HG03196 (cell line): ENCODE results near the gene TMEM151B.

ENCODE experiments used
- ATAC-seq: cut with Tn5 transposase; IDR thresholded peaks from one replicate; pipeline ENCODE4 v1.9.1; 2021; ENCODE audit not compliant: unreplicated experiment

TMEM151B gene

DNA sequence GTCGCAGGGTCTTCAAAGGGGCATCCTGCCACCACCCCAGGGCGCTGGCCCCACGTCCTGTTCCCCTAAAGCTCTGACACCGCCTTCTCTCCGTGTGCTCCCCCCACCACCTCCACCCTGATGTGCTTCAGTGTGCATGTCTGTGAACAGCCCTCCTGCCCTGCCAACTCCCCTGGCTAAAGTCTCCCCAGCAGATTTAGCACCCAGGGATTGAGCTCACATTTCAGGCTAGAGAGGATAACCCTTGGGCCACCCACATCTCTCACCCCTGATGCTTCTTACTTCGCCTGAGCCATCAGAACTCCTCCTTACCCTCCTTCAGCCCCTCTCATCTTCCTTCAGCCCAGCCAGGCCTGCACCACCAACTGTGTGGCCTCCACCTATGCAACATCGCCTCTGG, 7.5 kb downstream of the TMEM151B start:
- ATAC-seq = no peak

DNA sequence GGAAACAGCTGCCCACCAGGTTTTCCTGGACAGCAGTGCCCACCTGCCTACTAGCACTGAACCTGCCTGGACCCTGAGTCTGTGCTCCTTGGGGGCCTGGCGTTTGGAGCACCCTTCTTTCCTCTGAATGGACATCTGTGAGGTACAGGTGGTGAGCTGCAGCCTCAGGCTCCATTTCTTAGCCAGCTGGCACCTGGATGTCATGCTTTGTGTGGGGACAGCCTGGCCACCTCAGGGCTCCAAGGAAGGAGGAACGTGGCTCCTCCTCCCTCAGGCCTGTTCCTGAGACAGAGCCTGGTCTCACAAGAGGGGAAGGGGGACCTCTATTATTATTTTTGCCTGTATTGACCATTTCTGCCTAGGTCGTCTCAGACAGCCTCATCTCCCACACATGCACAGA, 8.1 kb downstream of the TMEM151B start:
- ATAC-seq = no peak

DNA sequence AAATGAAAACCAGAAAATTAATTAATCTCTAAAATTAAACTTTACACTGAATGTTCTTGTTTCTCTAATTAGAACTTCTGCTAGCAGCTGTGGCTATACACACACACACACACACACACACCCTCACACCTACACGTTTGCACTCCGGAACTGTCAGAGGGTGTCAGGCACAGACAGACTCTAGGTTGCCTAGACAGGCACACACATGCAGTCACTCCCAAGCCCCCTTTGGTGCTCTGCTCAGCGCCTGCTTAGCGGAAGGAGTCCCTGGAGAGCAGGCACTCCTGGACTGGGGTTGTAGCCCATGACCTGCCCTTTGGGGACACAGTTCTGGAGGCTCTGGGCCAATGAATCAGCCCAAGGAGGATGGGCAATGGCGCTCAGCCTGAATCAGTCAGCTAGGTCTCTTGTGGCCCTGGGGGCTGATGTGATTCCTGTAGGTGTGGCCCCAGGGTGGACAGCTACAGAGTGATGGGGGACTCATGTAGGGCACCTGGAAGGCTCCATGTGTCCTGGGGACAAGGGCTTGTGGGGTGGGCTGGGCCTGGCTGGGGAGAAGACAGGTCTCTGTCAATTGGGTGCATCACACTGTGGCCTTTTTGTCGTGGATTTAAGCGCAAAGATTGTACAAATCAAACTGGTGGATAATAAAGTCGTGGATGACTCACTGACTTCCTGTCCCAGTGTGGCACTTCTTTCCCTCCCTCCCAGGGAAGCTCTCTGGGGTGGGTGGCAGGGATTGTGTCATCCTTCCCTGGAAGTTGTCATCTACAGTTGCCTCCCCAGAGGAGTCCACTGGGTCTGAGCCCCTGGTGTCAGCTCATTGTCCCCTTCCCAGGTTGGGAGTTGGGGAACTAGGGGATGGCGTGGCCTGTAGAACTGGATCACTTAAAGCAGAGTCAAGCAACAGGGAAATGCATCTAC, 8.8 kb downstream of the TMEM151B start:
- no peak for ATAC-seq

DNA sequence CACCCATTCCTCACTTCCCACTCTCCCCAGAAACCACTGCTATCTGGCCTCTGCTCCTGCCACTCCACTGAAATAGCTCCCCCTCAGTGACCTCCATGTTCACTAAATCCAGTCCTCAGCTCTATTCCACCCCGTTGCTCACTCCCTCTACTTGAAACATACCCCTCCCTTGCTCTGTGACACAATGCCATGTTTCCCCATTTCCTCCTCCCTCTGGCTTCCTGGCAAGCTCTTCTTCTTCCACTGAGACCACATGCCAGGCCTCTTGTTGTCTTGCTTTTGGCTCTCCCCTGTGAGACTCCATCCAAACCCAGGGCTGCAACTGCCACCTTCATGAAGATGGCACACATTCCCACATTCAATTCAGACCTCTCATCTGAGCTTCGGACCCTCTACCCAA, 13.9 kb downstream of the TMEM151B start:
- no peak for ATAC-seq

DNA sequence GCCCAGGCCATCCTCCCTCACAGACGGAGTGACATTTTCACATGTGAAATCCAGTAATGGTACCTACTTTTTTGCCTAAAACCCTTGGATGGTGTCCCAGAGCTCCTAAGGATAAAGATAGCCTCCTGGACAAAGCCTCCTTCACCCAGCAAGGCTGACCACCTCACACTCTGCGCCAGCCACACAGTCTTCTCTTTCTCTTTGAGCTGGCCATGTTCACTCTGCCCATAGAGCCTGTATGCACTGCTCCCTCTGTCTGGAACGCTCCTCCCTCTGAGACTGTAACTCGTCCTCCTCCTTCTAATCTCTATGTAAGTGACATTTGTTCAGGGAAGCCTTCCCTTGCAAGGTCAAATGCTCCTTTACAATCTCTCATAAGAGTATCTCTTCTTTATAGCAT, 14.6 kb downstream of the TMEM151B start:
- no peak for ATAC-seq

DNA sequence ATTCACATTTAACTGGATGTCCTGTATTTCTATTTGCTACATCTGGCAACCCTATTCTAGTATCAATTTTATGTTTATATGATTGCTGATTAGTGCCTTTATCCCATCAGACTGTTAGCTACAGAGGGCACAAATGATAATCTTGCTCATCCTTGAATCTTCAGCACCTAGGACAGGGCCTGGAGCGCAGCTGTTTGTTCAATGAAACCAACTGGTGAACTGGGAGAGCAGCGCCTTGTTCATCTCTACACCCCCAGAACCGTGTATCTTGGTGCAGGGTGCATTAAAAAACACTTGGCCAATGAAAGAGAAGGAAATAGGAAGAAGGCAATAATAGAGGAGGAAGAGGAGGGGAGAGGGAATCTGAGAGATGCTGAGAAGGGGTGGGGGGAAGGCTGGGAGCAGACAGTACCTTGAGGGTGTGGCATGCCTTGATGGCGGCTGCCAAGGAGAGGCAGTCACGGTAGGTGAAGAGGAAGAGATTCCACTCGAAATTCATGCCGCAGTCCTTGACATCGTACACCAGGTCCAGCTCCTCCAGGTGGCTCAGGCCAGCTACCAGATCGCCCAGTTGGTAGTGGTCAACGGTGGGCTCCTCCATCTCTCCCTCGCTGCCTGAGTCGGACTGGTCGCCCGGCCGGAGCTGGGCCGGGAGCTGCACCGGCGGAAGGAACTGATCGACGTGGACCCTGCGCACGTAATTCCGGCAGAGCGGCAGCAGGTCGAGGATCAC, 15.5 kb downstream of the TMEM151B start:
- no peak for ATAC-seq

DNA sequence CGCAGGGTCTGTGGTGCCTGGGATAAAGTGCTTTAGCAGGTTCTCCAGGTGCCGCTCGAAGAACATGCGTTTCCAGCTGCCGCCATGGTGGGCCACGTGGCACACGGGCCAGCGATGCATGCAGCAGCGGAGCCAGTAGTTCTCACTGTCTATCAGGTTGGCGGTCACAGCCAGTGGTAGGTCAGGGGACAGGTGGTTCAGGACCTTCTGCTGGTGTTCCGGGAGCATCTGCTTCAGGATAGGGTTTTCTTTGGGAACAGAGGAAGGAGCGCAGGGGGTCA, 16.0 kb downstream of the TMEM151B start:
- ATAC-seq = no peak

DNA sequence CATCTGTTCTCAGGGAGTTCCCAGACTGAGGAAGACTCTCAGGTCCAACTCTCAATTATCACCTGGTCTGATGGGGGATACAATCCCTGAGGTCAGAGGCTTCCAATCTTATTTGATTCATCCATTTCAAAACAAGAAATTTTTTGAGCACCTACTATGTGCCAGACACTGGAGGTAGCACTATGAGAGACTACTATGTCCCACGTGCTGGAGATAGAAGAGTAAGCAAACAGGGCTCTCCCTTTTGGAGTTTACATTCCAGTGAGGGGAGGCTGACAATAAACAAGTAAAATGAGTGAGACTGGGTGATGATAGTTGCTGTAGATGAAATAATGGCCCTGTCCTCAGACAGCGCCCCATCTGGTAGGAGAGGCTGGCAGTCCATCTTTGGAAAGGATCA, 16.5 kb downstream of the TMEM151B start:
- no peak for ATAC-seq

DNA sequence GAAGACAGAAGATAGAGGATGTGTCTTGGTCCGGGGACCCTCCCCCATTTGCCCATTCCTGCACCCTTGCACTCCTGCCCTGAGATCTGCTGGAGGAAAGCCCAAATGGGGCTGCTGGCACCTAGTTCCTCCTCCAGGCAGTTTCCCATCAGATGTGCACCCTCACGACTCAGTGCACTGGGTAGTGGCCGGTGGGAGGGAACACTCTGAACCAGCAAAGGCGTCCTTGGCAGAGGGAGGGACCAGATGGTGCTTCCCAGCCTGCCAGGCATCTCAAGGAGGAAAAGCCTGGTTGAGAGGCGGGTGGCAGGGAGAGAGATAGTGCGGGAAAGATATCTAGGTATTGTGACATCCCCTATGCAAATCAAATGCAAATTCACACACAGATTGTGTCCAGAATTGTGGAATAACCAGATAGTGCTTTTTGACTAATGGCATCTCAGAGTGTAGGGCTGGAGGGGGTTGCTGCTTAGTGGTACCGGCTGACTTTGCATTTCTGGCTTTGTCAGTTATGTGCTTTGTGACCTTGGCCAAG, 19.5 kb downstream of the TMEM151B start:
- no peak for ATAC-seq

DNA sequence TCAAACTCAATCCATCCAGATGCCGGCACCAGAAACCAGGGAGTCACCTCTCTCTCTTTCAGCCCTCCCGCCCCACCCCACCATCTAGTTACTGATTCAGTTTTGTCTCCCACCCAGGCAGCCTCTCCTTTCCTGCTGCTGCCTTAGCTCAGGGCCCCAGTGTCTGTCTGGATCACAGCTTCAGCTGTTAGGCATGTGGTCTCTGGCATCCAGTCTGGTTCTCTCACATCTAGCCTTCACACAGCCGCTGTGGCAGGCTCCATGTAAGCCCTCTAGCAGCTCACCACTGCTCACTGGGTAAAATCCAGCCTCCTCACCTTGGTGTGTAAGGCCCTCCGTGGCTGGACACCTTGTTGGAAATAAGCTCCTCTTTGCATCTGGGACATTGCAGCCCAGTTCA, 21.6 kb downstream of the TMEM151B start:
- ATAC-seq = no peak

DNA sequence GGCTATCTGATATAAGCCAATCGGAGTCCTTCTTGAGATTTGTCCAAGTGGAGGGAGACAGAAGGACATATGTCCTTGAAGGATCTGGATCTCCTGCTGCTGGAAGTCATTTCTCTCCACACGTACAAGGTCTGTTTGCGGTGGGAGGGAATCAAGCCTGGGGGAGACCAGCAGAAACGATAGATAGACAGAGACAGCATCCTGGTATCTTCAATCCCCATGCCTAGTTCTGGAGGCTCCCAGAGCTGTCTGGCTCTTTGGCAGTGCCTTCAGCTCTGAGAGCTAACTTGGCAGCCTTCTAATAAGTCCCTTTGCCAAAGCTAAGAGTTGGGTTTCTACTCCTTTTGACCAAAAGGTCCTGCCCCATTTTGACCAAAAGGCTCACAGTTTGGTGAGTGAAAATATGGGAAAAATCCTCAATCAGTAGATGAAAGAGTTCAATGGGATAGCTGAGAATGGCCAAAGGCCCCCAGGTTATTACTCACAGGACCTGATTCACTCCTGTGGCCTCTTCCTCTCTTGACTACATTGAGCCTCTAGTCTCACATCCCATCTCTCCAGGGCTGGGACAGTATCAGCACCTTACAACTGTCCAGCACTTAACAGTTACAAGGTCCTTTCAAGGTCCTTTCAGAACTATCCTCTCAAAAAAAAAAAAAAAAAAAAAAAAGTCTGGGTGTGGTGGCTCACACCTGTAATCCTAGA, 22.6 kb downstream of the TMEM151B start:
- ATAC-seq = no peak

DNA sequence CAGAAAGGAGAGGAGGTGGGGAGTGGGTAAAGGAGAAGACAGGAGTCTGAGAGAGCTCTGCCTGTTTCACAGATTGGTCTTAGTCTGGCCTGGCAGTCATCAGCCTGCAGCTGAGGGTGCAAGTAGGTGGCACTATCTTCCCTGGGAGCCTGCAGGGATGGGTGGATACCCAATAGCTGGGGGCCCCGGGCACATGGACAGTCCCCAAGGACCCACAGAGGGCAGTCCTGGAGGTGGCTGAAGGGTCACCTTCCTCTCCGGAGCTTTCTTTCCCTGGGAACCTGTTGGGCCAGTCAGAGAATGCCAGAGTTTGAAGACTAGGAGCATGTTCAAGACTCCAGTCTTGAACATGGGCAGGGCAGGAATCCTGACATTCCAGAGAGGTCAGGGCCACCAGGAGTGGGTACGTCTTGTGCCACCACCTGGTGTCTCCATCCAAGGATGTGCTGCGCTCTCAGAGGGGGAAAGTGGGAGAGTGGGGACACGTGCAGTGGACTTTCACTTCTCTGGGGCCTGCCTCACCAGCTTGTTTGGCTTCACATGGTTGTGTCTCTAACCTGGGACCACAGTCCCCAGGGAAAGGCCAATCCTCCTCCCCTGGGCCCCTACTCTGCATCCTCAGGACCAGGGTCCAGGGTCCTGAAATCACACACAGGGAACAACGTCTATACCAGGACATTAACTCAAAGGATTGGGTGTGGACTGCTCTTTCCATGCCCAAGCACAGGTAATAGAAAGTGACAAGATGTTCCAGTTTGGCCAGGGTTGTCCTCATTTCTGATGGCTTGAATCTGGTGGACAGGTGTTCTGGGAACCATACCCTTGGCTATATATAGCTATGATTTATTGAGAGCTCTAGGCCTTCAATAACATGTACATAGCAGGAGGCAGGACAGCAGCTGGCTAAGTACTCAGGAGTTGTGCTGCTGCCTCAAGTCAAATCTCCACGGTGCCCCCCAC, 24.9 kb downstream of the TMEM151B start:
- no peak for ATAC-seq

DNA sequence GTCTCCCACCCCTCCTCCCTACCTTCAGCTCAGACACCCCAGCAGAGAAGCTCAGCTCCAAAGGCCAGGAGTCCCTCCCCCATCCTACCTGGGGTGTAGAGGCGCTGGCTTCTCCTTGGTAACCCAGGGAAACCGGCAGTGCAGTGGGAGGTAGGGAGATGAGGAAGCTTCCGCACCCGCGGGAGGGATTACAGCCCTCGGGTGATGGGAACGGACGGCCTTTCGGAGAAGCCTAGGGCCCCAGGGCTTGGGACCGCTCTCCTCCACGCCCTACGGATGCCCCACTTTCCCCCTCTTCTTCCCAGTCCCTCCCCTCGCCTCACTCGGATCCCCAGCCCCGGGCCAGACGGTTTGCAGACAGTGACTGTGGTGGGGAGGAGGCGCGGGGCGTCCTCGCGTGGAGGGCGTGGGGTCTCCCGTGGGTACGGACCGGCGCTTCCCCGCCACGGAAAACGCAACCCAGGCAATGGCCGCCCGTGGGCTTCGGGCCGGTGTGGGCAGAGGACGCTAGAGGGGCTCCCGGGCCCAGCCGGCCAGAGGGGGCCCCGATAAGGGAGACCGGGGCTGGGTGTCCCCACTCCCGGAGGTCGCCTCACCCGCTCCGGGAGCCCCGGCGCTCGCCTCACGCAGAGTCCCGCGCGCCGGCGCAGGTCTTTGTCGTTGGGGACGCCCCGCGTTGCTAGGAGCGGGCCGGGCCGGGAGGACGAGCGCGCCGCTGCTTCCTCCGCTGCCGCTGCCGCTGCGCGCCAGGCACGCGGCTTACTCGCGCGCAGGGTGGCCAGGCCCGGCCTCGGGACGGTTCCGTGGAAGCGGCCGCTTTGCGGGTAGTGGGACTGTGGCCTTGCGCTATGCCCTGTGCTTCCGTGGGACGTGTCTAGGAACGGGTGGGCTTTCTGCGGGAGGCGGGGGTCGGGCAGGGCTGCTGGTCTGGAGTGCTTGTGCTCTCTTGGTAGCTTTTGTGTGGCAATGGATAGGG, 27.1 kb downstream of the TMEM151B start:
- ATAC-seq = no peak

DNA sequence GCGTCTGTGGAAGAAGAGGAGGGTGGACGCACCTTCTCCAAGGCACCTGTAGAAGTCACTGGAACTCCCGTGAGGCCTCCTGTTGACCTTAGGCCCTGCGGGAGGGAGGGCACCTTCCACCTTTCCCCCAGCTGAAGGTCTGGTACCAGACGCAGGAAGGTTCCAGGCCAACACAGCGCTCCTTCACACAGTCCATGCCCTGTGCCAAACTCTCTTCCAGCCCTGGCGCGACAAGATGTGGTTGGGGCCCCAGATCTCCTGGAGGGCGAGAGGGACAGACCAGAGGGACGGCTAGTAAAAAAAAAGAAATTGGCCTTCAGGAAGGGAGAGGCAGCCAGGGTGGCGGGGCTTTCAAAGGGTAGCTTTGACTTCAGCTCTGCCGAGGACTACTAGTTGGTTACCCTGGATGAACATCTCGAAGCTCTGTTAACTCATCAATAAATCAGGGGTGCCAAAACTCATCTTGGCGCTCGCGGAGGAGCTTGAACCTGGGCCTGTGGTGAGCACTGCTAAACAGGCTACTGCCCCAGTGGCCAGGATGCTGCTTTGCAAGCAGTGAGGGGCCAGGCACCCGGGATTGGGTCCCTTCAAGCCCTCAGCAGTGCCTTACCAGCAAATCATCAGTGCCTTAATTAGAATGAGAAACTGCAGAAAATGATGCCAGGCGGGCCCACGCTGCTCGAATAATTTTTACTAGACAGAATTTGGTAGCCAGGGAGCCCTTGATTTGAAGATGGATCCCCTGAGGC, 28.0 kb downstream of the TMEM151B start:
- no peak for ATAC-seq

DNA sequence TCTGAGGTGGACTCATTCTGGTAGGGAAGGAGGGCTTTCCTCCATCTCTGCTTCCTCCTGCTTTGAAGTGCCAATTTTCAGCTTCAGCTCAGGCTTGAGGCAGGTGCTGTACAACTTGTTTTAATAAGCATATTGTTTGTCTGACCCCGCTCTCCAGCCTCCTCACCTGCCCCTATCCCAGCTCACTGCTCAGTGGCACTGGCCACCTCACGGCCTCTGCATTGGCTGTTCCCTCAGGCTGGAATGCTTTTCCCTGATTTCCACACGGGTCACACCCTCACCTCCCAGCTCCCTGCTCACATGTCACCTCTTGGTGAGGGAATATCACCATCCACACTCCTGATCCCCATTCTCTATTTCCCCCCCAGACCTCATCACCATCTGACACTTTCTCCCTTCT, 28.6 kb downstream of the TMEM151B start:
- ATAC-seq = no peak

DNA sequence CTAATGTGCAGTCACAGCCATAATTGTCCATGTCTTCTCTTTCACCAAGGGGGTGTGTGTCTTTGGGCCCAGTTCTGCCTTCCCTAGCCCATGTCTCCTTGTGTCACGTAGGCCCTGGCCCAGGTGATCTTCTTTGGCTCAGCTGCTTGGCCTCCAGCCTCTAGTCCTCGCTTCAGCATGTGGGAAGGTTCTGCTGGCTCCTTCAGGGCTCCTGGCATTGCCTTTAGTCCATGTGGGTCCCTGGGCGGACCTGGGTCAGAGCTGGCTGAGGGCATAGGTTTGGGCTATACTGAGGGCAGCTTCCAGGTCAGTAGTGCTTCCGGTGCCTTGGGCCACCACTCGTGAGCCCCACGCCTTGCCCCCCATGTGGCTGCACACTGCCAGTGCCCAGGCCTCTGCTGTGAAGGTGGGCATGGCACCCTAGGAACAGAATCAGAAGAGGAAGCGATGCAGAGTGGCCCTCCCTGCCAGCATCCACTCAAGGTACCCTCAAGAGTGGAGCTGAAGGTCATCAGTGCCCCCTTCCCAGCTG, 30.1 kb downstream of the TMEM151B start:
- ATAC-seq = no peak

DNA sequence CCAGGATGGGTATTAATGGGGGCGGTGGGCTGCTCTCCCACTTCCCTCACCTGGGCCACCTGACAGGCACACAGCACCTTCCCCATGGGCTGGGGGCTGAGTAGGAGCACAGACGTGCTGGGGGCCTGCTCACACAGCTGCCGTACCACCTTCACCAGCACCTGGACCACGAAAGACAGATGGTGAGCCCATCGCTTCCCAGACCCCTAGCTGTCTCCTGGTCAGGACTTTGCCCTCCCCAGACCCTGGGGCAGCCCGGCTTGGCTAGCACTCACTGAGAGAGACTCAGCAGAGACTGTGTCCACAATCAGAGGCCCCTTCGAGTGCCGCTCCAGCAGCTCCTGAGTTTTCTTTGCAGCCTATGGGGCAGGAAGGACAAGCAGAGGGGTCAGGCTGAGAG, 30.9 kb downstream of the TMEM151B start:
- ATAC-seq = no peak

DNA sequence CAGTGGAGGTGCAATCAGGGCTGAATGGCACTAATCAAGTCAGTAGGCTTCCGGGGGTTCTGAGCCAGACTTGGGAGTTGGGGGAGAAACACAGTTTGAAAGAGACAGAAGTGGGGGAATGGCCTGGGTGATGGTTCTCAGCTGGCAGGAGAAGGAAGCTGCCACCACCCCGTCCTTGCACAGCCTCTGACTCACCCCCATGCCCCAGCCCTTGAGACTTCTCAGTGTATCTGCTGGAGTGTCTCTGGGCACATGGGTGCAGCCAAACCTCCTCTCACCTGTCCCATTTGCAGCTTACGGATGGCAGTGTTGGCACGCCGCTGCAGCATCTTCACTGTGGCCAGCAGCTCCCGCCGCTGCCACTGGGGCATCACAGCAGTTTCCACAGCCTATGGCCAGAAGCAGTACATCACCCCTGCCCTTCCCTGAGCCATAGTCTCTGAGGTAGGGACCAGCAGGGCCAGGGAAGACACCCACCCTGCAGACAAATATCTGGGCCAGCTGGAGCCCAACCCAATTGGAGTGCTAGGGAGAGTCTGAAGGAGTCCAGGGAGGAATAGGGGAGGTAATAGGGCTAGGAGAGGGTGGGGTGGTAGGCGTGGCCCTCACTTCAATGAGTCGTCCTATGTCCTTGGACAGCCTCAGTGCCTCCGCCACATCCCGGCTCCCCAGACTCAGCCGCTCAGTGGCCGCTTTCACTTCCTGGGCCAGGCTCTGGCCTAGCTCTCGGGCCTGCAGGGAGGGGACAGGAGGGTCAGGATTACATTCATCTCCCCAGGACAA, 31.7 kb downstream of the TMEM151B start:
- no peak for ATAC-seq
